GM12872 (cell line): ENCODE results near the gene SURF6.

Experiments used
- TF ChIP-seq, protein P1 (sequence below): IDR thresholded peaks from 3 replicates; pipeline ENCODE4 v1.5.1; 2011; ENCODE audit warnings: low read depth, mild to moderate bottlenecking, low read length, moderate library complexity; ENCODE audit not compliant: insufficient read depth

Gene SURF6

DNA sequence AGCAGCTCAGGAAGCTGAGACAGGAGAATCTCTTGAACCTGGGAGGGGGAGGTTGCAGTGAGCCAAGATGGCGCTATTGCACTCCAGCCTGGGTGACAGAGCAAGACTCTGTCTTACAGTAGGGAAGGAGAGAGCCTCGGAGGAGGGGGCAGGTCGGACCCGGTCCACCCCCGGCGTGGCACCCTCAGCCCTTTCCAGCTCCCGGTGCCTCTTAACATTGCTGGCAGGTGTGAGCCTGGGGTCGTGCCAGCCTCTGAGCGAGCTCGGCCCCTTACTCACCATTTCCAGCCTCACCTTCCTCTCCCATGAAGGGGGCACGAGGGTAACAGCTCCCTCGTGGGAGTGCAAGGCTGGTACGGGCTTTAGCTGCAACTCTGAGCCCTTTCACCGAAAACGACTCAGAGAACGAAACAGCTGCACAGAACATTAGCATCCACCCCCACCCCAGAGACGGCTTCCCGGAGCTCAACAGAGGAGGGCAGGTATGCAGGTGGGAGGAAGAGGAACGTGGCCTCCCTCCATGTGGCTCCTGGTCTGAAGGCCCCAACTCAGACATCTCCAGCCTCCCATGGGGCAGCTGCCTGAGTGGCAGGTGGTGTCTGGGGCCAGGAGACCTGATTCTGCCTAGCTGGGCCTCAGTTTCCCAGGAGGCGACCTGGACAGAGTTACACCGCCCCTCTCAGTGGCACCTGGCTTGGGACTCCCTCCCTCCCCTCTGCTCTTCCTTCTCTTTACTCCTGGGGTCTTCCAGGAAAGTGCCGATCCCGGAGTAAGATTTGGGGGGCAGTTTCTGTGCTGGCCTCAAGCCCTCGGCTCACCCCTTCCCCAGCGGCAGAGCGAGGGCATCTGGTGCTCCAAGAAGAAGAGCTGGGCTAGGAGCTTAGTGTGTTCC, 32.5 kb downstream of the SURF6 start:
- TF ChIP-seq, protein P1, sequence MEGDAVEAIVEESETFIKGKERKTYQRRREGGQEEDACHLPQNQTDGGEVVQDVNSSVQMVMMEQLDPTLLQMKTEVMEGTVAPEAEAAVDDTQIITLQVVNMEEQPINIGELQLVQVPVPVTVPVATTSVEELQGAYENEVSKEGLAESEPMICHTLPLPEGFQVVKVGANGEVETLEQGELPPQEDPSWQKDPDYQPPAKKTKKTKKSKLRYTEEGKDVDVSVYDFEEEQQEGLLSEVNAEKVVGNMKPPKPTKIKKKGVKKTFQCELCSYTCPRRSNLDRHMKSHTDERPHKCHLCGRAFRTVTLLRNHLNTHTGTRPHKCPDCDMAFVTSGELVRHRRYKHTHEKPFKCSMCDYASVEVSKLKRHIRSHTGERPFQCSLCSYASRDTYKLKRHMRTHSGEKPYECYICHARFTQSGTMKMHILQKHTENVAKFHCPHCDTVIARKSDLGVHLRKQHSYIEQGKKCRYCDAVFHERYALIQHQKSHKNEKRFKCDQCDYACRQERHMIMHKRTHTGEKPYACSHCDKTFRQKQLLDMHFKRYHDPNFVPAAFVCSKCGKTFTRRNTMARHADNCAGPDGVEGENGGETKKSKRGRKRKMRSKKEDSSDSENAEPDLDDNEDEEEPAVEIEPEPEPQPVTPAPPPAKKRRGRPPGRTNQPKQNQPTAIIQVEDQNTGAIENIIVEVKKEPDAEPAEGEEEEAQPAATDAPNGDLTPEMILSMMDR: no peak

DNA sequence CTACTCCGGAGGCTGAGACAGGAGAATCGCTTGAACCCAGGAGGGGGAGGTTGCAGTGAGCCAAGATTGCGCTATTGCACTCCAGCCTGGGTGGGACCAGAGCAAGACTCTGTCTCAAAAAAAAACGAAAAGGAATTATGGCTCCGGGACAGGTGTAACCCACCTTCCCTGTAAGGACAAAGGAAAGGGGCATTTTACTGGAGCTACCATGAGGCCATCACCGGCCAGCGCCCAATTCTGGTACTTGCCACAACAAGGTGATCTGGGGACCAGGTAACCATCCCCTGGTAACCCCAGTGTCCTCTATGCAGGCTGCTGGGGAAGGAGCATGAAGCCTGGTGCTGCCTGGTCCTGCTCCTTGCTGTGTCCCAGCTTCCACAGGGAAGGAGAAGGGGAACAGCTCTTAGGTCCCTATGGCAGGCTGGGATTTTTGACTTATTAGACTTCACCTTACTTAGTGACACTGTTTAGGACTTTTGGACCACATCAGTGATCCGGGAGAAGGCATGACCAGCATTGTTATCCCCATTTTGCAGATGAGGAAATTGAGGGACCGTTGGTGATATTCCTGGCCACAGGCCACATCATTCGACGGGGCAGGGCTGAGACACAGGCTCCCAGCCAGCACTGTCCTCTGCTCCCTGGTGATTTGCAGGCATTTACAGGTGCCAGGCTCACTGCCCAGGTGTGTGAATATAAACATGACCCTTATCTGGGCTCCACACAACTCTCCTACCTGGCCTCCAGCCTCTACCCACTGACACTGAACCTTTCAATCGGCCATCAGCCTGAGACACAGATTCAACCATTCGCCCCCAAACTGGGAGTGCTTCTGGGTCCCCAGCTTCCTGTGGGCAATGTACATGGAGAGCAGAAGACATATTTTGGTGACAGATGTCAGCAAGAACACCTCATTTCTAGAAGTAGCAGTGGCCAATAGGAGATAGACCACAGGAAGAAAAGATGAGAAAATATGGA, 34.4 kb downstream of the SURF6 start:
- TF ChIP-seq, protein P1: no peak

DNA sequence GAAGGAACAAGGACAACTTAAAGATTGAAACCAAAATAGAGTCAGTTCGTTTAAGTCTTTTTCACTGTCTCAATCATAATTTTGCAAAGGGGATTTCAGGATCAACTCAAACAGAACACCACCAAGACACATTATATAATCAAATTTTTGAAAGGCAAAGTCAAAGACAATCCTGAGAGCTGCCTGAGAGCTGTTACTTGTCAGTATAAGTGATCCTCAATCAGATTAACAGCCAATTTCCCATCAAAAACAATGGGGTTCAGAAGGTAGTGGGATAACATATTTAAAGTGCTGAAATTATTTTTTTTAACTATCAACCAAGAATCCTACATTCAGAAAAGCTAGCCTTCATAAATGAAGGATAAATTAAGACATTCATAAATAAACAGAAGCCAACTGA, 41.7 kb downstream of the SURF6 start:
- TF ChIP-seq, protein P1: no peak

DNA sequence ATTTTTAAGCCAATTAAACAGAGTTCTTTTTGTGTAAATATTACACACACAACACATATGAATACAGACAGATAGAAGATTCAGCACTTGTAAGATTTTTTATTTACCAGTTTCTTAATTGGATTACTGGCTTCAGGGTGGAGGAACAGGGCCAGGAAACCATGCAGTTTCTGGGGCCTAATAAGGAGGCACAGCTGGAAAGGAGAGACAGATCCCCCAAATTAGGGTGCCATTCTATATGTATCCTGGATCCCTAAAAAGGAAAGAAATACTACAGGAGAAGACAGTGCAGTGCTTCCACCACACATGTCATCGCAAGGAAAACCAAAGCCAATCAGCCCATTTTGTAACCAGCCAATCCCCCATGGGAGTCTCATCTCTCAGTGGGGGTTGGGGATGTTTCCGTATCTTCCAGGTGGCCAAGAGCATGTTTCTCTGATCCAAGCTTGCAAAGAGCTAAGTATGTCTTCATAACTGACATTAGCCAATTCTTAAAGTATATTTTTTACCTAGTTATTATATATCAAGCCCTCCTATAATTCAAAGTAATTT, 45.2 kb downstream of the SURF6 start:
- TF ChIP-seq, protein P1: no peak

DNA sequence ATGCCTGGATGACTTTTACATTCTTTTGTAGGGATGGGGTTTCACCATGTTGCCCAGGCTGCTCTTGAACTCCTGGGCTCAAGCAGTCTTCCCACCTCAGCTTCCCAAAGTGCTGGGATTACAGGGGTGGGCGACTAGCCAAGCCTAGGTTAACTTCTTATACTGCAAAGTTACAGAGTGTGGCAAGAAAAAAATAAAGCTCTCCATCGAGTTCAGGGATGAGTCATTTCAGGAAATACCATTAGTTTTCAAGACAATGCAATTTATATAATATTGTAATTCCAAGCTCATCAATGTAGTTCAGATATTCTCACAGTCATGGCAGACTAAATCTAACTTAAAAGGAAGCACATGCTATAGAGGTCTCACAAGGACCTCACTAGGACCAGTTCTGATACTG, 49.5 kb downstream of the SURF6 start:
- TF ChIP-seq, protein P1: no peak

DNA sequence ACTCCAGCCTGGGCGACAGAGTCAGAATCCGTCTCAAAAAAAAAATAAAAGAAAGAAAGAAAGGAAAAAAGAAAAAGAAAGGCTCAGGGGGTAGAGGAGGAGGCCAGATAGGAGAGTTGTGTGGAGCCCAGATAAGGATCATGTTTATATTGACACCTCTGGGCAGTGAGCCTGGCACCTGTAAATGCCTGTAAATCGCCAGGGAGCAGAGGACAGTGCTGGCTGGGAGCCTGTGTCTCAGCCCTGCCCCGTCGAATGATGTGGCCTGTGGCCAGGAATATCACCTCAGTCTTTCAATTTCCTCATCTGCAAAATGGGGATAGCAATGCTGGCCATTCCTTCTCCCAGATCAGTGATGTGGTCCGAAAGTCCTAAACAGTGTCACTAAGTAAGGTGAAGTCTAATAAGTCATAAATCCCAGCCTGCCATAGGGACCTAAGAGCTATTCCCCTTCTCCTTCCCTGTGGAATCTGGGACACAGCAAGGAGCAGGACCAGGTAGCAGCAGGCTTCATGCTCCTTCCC, 50.7 kb downstream of the SURF6 start:
- TF ChIP-seq, protein P1: no peak
